Mesothelial cell of epicardium (in vitro differentiated cells): Measurements from ENCODE around the gene IGSF3. TPM values are rescaled to one million over a fixed set of nuclear protein-coding genes. Genes with fewer than 3 reads are reported as not detected.
A peak's percentile ranks its signal among the peaks of the same experiment; 100 is the strongest.
"Not testable (repeated sequence)": the region's sequence is repeated elsewhere in the genome, so short reads cannot be mapped to it uniquely, and the experiment has no call there.

Experiments
- DNase-seq, 2 experiments: peaks; one replicate each; pipeline ENCODE4 v3.0.0; 2021; ENCODE audit warnings: low spot score in 2 of 2; ENCODE audit not compliant: unreplicated experiment in 2 of 2
- H3K27ac Mint-ChIP-seq: 2 replicates; pipeline ENCODE4 v1.8.0; 2021; ENCODE audit warnings: mixed read lengths
- H3K27me3 Mint-ChIP-seq: 2 replicates; pipeline ENCODE4 v1.8.0; 2021; ENCODE audit warnings: low read depth, mixed read lengths
- H3K36me3 Mint-ChIP-seq: 2 replicates; pipeline ENCODE4 v1.8.0; 2021; ENCODE audit warnings: mixed read lengths
- H3K4me1 Mint-ChIP-seq: 2 replicates; pipeline ENCODE4 v1.8.0; 2021; ENCODE audit warnings: mixed read lengths
- H3K4me3 Mint-ChIP-seq: 2 replicates; pipeline ENCODE4 v1.8.0; 2021; ENCODE audit warnings: mild to moderate bottlenecking, moderate library complexity, mixed read lengths
- H3K9me3 Mint-ChIP-seq: 2 replicates; pipeline ENCODE4 v1.8.0; 2021; ENCODE audit warnings: mixed read lengths
- total RNA-seq: library from RNA; stranded (reverse); gene quantifications from 3 replicates; pipeline ENCODE4 v1.2.1, GENCODE V29; 2021
- TF ChIP-seq, protein P1 (sequence below): fragments of 200-600 bp; sonication (generic); IDR thresholded peaks from one replicate; pipeline ENCODE4 v1.5.0; 2021; ENCODE audit warnings: antibody characterized with exemption; ENCODE audit not compliant: unreplicated experiment

Gene IGSF3
- total RNA-seq, 1 donor from 2014 or later, result 59.2 TPM

DNA sequence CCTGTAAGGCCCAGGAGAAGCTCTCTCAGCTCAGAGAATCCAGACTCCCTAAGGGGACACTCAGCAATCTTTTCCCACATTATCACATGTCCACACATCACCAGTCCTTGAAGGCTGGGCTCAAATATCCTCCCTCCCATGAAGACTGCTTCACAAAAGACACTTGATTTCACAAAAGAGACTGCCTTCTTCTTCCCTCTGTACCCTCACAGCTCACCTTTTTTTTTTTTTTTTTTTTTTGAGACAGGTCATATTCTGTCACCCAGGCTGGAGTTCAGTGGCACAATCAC is 98.2 kb downstream of the IGSF3 start:
- Mint-ChIP-seq H3K36me3 (peaks cover 4% of the 10 kb centered on the region), H3K27ac (no peak overlapping the region), H3K9me3 (peaks cover under 1% of the 10 kb centered on the region), H3K27me3 (no peaks in the 10 kb centered on the region), H3K4me3 (peak overlapping the region; percentile 80), H3K4me1 (peaks cover 35% of the 10 kb centered on the region)
- TF ChIP-seq, protein P1, sequence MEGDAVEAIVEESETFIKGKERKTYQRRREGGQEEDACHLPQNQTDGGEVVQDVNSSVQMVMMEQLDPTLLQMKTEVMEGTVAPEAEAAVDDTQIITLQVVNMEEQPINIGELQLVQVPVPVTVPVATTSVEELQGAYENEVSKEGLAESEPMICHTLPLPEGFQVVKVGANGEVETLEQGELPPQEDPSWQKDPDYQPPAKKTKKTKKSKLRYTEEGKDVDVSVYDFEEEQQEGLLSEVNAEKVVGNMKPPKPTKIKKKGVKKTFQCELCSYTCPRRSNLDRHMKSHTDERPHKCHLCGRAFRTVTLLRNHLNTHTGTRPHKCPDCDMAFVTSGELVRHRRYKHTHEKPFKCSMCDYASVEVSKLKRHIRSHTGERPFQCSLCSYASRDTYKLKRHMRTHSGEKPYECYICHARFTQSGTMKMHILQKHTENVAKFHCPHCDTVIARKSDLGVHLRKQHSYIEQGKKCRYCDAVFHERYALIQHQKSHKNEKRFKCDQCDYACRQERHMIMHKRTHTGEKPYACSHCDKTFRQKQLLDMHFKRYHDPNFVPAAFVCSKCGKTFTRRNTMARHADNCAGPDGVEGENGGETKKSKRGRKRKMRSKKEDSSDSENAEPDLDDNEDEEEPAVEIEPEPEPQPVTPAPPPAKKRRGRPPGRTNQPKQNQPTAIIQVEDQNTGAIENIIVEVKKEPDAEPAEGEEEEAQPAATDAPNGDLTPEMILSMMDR, result no peak
- DNase-seq, result no peak

DNA sequence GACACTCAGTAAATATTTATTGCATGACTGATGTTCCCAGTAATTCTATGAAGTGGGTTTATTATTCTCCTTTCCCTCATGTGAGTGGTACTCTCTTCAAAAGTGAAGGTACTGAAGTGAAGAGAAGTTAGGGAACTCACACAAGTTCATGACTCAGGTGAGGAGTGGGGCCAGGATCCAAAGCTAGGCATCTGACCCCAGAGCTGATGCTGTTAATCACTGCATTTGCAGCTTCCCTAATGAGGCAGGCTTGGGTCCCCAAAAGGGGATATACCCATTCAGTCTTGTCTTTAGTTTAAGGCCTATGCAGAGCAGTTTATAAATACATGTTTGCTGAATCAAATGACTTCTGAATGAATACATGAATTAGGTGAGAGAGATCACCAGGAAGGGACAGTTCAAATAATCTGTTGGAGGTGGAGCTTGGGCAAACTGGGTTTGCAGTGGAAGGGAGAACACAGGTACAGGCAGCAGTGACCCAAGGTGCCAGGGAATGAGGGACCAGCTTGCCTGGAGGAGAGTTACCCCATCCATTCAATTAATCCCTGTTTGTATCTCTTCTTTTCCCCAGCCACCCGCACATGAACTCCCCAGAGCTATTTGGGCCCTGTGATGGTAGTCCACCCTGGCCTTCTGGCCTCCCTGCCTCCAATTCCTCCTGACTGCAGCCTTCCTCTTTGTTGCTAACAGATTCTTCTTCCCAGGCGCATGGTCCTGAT is 98.7 kb downstream of the IGSF3 start:
- Mint-ChIP-seq H3K4me3 (peak overlapping the region; percentile 80), H3K27me3 (no peaks in the 10 kb centered on the region), H3K9me3 (peaks cover 6% of the 10 kb centered on the region), H3K27ac (no peak overlapping the region), H3K4me1 (peaks cover 32% of the 10 kb centered on the region), H3K36me3 (peaks cover 8% of the 10 kb centered on the region)
- DNase-seq, result no peak
- TF ChIP-seq, protein P1, result no peak

DNA sequence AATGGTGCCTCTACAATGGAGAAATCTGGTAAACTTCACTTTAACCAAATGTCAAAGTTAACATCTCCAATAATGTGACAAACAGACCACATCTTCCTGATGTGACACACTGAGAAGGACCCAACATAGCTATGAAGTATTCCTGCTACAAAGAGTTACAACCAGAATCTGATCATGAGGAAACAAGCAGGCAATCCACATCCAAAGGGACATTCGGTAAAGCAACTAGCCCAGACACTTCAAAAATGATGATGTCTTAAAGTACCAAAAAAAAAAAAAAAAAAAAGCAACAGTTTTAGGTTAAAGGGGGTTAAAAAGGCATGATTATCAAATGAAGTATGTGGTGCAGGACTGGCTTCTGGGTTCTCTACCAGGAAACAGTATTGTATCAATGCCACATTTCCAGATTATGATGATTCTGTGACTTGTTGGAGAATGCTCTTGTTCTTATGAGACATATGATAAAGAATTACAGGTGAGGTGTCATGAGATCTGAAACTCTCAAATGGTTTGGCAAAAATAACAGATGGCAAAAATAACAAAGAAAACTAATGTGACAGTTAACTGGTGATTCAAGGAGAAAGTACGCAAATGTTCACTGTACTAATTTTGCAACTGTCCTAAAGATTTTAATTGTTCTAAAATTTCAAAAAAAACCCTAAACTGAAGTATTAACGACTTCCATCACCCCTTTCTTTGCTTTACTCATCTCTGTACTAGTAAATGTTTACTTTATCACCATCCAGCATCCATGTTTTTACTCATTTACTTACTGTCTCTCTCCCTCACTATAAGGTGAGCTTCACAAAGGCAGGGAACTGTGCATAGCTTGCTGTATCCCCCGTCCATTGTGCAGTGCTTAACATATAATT is 99.5 kb downstream of the IGSF3 start:
- H3K9me3 Mint-ChIP-seq, result peaks cover 8% of the 10 kb centered on the region
- H3K36me3 Mint-ChIP-seq, result peaks cover 9% of the 10 kb centered on the region
- TF ChIP-seq, protein P1, result no peak
- no peak overlapping the region for H3K4me3 Mint-ChIP-seq
- H3K4me1 Mint-ChIP-seq, result peaks cover 25% of the 10 kb centered on the region
- no peaks in the 10 kb centered on the region for H3K27me3 Mint-ChIP-seq
- no peak overlapping the region for H3K27ac Mint-ChIP-seq
- DNase-seq, result no peak

DNA sequence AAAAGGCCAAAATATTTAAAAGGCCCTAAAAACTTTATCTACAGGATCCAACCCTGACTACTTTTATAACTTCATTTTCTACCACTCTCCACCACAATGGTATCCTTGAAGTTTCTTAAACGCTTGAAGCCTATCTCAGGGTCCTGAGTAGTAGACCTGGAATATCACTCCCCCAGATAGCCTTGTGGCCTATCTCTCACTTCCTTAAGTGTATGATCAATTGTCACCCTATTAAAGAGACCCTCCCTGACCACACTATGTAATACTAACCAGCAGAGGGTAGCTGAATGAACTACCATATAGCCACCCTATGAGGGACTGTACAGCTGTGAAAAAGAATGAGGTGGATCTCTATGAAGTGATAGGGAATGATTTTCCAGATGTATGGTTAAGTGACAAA is 102.3 kb downstream of the IGSF3 start:
- Mint-ChIP-seq H3K27ac (no peak overlapping the region), H3K36me3 (peaks cover 16% of the 10 kb centered on the region), H3K27me3 (no peaks in the 10 kb centered on the region), H3K4me1 (peaks cover 8% of the 10 kb centered on the region), H3K9me3 (peaks cover 16% of the 10 kb centered on the region), H3K4me3 (no peak overlapping the region)
- no peak for DNase-seq
- TF ChIP-seq, protein P1, result no peak

DNA sequence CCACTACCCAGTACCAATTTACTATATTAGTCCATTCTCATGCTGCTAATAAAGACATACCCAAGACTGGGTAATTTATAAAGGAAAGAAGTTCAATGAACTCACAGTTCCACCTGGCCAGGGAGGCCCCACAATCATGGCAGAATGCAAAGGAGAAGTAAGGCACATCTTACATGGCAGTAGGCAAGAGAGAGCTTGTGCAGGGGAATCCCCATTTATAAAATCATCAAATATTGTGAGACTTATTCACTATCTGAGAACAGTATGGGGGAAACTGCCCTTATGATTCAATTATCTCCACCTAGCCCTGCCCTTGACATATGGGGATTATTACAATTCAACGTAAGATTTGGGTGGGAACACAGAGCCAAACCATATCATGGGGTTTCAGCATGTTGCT is 103.1 kb downstream of the IGSF3 start:
- no peak overlapping the region for H3K4me3 Mint-ChIP-seq
- H3K4me1 Mint-ChIP-seq, result peaks cover 2% of the 10 kb centered on the region
- peaks cover 16% of the 10 kb centered on the region for H3K9me3 Mint-ChIP-seq
- H3K27me3 Mint-ChIP-seq, result no peaks in the 10 kb centered on the region
- TF ChIP-seq, protein P1, result no peak
- no peak overlapping the region for H3K27ac Mint-ChIP-seq
- no peak for DNase-seq
- H3K36me3 Mint-ChIP-seq, result peaks cover 16% of the 10 kb centered on the region

DNA sequence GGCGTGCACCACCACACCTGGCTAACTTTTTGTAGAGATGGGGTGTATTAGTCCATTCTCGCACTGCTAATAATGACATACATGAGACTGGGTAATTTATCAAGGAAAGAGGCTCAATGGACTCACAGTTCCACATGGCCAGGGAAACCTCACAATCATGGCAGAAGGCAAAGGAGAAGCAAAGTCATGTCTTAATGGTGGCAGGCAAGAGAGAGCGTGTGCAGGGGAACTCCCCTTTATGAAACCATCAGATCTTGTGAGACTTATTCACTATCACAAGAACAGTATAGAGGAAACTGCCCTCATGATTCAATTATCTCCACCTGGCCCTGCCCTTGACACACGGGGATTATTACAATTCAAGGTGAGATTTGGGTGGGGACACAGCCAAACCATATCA is 105.1 kb downstream of the IGSF3 start:
- H3K27me3 Mint-ChIP-seq, H3K4me1 Mint-ChIP-seq, H3K27ac Mint-ChIP-seq, DNase-seq, H3K4me3 Mint-ChIP-seq: not testable (repeated sequence)
- peaks cover 16% of the 10 kb centered on the region for H3K9me3 Mint-ChIP-seq
- peaks cover 16% of the 10 kb centered on the region for H3K36me3 Mint-ChIP-seq
